Stimulated activated CD4-positive, alpha-beta T cell treated with anti-CD3 and anti-CD28 coated beads, Interleukin-1b, Interleukin-23, amount 100 ng/mL, for 24 hours (primary cell): ENCODE measurements around the gene AADACL4.
"Not testable (repeated sequence)": the region's sequence is repeated elsewhere in the genome, so short reads cannot be mapped to it uniquely, and the experiment has no call there.

ENCODE experiments used
- DNase-seq, 4 experiments: peaks; one replicate each; pipeline ENCODE4 v3.0.0-alpha.2; 2020; ENCODE audit warnings: low read depth in 4 of 4, low spot score in 1 of 4

The AADACL4 gene

GRCh38 chr1:12709696-12710095, 65.8 kb downstream of the AADACL4 start:
- no peak for DNase-seq

DNA sequence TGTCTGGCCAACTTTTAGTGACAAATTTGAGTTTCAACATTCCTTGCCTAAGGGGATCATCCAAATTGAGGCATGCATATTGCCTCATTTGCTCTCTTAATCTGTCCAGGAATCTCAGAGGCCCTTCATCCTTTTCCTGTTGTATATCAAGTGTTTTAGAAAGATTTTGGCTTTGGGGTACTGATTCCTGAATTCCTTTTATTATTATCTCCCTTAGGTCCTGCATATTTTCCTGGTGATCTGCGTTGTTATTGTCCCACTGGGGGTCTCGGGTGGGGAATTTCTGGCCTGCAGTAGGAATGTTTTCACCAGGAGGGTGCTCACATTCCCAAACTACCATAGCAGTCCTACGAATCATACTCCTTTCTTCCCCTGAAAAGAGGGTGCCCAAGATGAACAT, 67.7 kb downstream of the AADACL4 start:
- no peak for DNase-seq

- no peak for DNase-seq
These were observed 68.2 kb downstream of the AADACL4 start for GRCh38 chr1:12712076-12712475.

DNA sequence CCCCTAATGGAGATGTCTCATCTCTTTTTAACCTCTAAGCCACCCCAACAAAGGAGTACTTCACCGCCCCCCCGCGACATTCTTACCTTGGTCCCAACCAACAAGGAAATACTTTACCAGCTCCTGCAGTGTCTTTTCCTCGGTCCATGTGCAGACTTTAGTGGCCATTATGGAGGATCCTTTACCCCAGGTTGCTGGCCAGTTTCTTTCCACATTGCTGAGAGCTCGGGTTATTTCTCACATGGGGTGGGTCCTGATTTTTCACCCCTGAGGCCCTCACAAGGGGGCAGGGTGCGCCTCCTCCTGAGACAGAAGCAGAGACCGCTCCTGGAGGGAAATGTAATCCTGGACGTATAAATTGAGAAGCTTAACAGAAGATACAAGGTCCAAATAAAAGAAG, 69.0 kb downstream of the AADACL4 start:
- DNase-seq, result no peak

DNA sequence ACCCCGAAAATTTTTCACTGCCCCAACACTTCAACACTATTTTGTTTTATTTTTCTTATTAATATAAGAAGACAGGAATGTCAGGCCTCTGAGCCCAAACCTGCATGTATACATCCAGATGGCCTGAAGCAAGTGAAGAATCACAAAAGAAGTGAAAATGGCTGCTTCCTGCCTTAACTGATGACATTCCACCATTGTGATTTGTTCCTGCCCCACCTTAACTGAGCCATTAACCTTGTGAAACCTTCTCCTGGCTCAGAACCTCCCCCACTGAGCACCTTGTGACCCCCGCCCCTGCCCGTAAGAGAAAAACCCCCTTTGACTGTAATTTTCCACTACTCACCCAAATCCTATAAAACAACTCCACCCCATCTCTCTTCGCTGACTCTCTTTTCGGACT, 69.8 kb downstream of the AADACL4 start:
- not testable (repeated sequence) for DNase-seq

DNA sequence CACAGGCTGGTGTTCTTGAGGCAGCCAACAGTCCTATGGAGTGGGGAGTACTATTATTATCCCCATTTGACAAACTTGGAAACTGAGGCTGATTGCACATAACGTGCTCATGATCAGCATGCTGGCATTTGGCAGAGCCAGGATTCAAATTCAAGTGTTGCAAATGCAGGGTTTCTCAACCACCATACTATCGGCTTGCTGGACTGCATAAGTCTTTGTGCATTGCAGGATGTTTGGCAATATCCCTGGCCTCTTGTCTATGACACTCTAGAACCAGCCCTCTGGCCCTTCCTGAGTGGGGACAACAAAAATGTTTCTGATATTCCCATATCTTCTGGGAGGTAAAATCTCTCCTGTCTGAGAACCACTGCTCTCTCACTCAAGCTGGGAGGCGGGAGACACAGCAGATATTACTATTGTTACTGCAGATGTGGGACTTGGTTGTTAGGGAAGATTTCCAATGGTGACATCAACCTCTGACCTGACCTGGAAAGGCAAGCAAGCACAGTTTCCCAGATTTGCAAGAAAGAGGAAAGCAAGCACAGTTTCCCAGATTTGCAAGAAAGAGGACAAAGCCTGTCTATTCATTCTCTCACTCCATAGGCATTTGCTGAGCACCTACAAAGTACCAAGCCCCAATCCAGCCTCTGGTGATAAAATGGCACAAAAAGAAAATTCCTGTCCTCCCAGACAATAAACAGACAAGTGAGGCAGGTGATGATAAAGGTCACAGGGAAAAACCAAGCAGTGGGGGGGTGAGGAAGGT, 71.0 kb downstream of the AADACL4 start:
- no peak for DNase-seq

DNA sequence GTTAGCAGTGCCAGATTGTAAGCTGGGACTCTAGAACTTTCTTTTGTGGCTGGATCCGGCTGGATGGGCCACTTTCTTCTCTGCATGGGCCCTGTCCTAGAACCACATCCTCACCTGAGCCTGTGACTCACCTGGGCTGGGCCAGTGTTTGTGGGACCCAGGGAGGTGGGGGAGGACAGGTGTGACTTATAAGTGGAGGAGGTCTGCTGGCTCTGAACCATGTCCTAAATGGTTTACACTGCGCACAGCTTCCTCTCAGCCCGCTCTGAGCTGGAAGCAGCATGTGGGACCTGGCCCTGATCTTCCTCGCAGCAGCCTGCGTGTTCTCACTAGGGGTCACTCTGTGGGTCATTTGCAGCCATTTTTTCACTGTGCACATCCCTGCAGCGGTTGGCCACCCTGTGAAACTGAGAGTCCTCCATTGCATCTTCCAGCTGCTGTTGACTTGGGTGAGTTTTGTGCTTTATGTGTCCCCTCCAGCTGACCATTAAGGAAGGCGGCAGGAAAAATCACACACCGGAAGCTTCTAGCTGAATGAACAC, 72.1 kb downstream of the AADACL4 start, which contains the start of gene AADACL3:
Gene AADACL3 (plus strand): TSS at position 215 of the 542 bp plus-strand sequence. CDS start 67 bp downstream, at position 282.
- no peak for DNase-seq
